GM18519 (cell line): Measurements from ENCODE around the gene ARL3.
"Not testable (repeated sequence)": the region's sequence is repeated elsewhere in the genome, so short reads cannot be mapped to it uniquely, and the experiment has no call there.

ENCODE experiments used
- ATAC-seq: cut with Tn5 transposase; IDR thresholded peaks from one replicate; pipeline ENCODE4 v1.9.1; 2021; ENCODE audit warnings: mild to moderate bottlenecking, moderate library complexity; ENCODE audit not compliant: unreplicated experiment, low FRiP score

Gene ARL3

DNA sequence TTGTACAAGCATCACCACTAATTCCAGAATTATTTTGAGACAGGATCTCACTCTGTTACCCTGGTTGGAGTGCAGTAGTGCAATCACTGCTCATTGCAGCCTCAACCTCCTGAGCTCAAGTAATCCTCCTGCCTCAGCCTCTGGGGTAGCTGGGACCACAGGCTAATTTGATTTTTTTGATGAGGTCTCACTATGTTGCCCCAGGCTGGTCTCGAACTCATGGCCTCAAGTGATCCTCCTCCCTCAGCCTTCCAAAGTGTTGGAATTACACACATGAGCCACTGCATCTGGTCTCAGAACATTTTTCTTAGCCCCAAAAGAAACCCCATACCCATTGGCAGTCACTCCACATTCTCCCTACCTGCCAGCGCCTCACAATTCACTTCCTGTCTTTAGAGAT, 26.0 kb upstream of the ARL3 start:
- no peak for ATAC-seq

DNA sequence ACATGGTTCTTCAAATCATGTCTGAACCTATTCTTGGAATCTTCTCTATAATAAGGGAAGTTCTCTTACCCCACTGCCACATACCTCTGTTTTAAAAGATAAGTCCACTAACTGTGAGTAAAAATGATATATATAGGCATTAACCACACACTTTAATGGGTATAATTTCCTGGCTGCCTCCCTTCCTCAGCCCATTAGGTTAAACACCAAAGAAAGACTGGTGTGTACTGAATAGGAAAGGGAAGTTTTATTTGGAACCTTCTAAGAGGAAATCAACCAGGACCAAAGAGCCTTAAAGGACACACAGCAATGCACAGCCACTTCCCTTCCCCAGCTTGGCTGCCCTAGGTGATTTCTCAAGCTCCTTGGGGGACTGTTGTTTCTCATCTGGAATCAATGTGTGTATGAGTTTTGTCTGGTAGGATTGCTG, 24.5 kb upstream of the ARL3 start:
- no peak for ATAC-seq

DNA sequence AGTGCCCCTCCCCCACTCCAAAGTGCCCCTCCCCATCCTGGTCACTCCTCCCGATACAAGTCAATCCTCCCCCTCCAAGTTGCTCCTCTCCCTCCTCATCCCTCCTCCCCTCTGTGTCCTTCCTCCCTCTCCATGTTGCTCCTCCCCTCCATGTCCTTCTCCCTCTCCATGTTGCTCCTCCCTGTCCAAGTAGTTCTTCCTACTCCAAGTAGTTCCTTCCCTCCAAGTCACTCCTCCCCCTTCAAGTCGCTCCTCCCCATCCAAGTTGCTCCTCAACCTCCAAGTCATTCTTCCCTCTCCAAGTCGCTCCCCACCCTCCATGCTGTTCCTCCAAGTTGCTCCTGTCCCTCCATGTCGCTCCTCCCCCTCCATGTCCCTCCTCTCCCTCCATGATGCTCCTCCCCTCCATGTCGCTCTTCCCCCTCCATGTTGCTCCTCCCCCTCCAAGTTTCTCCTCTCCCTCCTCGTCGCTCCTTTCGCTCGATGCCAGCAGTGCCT, 20.9 kb upstream of the ARL3 start:
- ATAC-seq: no peak

DNA sequence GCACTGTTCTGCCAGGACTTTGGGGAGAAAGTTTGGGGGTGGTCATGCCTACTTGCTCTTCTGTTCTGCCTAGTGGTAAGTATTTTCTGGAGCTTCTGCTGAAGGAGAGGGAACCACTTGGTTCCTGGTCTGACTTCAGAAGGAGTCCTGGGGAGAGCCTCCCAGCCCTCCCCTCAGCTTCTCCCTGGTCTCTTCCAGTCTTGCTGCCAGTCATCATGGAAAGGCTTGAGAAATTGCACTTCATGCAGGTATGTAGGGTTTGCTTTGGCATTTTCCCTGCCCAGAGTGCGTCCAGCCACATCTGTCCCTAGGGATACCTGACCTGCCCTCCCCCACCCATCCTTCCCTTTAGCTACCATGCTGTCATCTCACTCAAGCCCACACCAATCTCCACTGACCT, 18.5 kb upstream of the ARL3 start:
- no peak for ATAC-seq

DNA sequence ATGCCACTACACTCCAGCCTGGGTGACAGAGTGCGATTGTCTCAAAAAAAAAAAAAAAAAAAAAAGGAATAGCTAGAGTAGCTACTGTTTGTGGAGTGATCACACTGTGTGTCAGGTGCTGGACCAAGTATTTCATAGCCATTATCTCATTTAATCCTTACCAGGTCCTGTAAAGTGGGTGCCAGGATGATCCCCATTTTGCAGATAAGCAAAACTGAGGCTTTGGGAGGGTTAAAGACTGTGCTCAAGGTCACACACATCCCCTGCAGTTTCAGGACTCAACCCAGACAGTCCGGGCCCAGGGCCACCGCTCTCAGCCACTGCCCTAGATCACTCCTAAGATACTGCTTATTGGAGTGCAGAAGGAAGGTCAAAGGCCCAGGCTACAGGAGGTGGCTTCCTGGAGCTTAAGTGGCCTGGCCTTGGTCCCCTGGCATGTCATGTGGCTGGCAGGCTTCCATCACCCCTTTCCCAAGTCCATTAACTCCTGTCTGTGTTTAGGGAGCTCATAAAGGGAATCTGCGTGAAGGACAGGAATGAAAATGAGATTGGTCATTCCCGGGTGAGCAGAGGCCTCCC, 17.1 kb upstream of the ARL3 start:
- ATAC-seq: no peak

DNA sequence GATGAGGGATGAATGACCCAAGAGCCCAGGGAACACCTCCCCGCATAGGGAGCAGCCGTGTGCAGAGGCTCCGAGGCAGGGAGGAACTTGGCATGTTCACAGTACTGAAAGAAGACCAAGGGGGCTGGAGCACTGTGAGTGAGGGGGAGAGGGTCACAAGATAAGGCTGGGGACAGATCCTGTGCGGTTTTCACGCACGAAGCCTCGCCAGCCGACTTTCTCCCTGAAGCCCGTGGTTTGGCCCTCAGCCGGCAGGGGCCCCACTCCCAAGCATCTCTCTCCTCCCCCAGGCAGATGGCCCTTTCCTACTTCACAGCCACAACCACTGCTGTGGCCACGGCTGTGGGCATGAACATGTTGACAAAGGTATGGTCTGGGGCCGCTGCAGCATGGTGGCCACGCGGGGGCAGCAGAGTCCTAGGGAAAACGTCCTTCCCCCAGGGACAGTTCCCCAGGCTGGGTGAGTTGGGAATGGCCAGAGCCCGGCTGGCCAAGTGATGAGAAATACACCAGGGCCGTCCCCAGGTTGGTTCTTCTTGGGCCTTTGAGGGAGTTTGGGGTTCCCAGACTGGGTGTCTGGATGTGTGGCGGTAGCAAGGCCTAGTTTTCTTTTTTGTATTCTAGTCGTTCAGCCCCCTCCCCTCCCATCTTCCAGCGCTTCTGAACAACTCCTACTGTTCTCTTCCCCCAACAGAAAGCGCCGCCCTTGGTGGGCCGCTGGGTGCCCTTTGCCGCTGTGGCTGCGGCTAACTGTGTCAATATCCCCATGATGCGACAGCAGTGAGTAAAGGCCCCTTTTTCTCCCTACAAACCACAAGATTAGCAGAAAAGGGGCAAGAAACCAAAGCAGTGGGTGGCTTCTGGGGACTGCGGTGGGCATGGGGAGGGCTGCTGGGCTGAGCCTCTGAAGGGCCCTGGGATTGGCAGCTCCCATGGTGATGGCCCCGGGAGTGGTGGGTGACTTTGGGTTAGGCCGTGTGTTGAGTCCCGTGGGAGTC, 15.1 kb upstream of the ARL3 start:
- ATAC-seq: no peak

DNA sequence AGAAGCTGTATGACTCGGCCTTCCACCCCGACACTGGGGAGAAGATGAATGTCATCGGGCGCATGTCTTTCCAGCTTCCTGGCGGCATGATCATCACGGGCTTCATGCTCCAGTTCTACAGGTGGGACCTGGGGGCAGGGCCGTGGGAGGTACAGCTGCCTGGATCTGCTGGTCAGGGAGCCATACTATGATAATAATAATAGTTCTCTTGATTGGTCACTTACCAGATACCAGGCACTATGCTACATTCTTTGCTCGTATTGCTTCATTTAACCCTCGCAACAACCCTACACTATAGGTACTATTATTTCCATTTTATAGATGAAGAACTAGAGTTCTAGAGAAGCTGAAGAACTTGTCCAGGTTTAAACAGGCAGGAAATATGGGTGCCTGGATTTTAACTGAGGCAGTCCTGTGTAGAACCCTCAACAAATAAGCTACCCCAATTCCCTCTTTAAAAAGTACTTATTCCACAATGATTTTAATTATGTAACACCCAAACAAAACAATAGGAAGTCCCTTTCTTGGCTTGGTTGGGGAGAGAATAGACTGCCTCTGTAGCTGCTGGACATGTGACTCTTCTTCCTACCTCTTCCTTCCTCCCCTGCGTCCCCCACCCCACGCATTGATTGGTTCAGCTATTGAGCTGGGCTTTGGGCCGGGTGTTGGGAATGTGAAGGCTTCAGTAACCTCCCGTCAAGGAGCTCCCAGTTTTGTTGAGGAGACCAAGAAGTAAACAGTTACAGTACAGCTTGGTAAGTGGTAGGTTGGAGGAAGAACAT, 13.0 kb upstream of the ARL3 start:
- ATAC-seq: no peak

DNA sequence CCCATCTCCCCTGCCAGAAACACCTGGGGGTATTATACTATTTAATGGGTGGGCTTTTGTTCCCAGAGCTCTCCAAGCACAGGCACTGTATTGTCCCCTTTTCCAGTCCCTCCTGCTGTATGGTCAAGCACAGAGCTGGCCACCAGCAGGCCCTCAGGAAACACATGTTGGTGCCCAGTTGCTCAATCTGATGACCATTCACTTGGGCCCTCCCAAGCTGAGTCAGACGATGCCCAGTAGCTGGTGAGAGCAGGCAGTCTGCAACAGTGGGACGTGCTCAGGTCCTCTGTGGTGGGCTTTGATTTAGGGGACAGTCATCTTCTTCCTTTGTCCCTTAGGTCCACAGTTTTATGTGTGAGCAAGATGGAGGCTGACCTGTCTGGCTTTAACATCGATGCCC, 12.1 kb upstream of the ARL3 start:
- ATAC-seq: no peak

DNA sequence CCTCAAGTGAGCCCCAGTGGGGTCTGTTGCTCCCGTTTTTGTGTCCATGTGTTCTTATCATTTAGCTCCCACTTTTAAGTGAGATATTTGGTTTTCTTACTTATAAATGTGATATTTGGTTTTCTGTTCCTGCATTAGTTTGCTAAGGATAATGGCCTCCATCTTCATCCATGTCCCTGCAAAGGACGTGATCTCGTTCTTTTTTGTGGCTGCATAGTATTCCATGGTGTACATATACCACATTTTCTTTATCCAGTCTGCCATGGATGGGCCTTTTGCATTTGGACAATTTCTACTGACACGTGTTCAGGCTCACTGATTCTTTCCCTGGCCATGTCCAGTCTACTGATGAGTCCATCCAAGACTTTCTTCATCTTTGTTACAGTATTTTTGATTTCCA, 9.8 kb upstream of the ARL3 start:
- no peak for ATAC-seq

DNA sequence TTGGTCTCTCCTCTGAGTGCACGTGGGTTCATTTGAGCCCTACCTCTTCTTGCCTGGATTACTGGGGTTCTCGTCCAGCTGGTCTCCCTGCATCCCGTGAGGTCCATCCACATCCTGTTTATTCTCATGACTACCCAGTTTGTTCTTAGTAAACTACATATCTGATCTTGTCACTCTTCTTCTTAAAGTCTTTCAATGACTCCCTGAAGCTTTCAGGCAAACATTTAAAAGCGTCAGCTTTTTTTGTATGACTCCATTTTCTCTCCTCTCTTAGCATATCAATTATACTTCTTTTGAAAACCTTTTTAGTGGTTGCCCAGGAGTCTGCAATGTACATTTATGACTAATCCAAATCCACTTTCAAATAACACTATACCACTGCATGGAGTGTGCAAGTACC, 7.8 kb upstream of the ARL3 start:
- ATAC-seq: no peak

DNA sequence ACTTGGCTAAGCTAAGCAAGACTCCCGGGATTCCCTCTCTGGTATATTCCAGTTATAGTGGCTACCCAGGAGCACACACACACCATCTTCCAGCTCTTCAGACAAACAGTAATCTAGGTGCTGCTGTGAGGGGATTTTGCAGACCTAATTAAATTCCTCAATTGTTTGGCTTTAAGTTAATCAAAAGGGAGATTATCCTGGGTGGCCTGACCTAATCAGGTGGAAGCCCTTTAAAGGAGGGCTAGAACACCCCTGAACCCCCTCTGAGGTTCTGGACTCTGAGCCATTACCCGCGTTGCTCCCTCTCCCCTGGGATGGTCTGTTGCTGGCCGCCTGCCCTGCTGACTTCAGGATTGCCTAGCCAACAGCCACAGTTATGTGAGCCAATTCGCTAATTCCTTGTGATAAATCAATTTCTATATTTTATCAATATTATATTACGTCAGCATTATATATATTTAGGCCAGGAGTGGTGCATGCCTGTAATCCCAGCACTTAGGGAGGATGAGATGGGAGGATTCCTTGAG, 6.6 kb upstream of the ARL3 start:
- ATAC-seq: no peak

DNA sequence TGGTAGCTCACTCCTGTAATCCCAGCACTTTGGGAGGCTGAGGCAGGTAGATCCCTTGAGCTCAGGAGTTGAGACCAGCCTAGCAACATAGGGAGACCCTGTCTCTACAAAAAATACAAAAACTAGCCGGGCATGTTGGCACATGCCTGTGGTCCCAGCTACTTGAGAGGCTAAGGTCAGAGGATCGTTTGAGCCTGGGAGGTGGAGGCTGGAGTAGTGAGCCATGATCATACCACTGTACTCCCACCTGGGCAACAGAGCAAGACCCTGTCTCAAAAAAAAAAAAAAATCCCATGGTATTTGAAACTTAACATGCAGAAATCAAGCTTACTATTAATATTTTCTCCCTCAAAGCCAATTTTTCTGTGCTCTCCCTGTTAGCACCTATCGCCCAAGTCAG, 6.1 kb upstream of the ARL3 start:
- ATAC-seq: no peak

DNA sequence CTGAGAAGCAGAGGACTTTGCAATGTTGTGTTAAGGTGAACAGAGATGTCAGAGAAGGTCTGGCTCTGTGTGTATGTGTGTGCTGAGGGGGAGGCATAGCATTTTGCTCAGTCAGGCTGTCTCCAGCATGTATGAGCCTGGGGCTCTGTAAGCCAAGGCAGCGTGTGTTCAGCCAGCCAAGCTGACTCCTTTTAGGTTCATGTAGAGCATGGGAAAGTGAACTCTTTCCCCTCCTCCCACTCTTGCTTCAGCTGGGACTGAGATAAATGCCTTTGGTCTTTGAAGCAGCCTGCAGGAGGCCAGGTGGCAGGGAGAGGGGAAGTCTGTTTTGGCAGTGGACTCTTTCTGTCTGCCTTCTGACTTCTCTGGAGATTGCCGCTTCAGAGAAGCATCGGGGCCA, 4.0 kb upstream of the ARL3 start:
- ATAC-seq: no peak

DNA sequence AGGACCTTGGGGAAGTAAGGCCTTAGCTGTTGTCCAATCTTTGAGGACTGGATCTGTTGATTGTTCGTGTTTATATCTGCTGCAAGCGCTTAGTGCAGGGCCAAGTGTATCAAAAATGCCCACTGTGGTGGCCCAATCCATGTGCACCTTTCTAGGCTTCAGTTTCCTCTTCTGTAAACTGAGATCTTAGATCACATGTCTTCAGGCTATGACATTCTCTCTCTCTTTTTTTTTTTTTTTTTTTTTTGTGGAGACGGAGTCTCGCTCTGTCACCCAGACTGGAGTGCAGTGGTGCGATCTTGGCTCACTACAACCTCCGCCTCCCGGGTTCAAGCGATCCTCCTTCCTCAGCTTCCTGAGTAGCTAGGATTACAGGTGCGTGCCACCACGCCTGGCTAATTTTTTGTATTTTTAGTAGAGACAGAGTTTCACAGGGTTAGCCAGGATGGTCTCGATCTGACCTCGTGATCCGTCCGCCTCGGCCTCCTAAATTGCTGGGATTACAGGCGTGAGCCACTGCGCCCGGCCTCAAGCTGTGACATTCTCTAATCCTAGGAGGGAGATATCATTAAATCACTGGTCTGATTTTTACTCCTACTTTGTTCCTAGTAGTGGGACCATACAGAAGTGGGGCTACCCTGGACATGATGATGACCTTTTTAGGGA, 2.8 kb upstream of the ARL3 start:
- not testable (repeated sequence) for ATAC-seq

DNA sequence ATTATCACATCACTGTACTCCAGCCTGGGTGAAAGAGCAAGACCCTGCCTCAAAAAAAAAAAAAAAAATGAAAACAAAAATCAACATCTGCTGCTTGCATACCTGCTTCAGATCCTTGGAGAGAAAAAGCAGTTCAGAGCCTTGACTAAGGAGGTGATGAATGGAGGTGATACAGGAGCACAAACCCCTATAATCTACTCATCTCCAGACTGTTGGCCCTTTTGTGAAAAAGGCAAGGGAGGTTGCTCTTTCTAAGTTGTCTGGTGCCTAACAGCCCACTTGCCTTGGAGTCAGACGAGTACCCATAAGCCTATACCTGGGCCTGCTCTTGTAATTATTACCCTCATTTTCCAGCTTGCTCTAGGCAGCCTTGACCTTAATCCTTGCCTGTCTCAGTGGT, 1.7 kb upstream of the ARL3 start:
- no peak for ATAC-seq

DNA sequence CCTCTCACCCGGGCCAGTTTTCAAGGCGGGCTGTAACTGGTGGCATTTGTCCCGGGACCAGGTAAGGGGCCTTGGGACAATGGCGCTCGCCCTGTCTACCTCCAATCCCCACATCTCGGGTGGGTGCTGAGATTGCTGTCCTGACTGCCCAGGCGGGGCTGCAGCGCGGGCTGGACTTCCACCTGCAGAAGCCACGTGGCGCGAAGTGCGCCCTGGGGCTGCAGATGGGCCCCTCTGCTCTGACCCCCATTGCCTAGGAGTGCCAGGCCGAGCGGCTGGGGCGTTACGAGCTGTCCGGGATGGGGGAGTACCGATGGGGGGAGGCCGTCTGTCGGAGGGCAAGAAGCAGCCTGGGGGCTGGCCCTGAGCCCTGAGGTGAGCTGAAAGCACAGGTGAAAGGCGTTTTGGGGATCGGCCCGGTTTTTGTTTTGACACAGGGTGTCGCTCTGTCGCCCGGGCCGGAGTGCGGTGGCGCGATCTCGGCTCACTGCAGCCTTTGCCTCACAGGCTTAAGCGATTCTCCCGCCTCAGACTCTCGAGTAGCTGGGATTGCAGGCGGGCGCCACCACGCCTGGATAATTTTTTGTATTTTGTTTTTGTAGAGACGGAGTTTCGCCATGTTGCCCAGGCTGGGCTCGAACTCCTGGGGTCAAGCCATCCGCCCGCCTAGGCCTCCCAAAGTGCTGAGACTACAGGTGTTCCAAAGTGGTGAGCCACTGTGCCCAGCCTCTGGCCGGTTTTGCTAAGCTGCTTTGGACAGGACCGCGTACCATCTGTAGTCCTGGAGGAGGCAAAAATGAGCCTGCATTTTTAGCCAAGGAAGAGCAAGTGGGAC, 641 bp upstream of the ARL3 start, which contains the start of gene SFXN2:
TSS of gene SFXN2 (plus strand) at position 16 of the 835 bp plus-strand sequence. CDS start 12,001 bp downstream, outside the sequence.
- no peak for ATAC-seq

DNA sequence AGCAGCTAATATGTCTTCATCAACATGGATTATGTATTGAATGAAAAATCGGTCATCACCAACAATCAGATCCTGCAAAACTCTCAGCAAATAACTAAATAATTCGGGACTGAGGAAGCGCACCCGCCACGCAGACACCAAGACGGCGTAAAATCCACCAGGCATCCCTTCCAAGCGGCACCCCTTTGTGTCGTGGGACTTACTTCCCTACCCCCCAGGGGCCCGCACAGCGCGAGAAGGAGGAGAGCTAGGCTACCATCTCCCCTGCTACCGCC, 721 bp downstream of the ARL3 start:
- ATAC-seq: no peak

DNA sequence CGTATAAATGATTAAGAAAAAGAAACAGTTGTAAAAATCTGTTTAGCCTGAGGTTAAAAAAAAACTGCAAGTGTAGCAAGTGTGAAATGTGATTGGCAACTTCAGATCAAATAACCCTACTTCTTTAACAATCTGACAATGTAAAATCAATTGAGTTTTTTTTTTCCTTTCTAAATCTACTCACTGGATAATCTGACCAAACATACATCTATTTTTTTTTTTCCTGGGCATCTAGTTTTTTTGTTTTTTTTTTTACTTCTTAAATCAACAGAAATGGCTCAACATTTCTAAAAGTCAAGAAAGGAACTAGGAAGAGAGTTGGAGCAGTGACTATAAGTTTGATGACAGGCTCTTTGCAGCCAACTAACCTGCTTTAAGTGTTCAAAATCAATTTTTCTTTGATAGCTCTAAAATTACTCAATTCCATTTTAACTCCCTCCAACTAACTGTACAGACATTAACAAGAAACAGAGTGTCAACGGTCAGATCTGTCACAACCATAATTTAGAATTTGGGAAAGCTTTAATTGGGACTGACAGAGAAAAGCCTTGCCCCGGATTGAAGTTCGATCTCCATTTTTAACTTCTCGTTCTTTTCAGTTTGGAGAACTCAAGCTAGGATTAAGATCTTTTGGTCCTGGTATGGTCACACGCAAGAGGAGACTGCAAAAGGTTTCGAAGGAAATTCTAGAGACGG, 1.2 kb downstream of the ARL3 start:
- ATAC-seq: no peak

DNA sequence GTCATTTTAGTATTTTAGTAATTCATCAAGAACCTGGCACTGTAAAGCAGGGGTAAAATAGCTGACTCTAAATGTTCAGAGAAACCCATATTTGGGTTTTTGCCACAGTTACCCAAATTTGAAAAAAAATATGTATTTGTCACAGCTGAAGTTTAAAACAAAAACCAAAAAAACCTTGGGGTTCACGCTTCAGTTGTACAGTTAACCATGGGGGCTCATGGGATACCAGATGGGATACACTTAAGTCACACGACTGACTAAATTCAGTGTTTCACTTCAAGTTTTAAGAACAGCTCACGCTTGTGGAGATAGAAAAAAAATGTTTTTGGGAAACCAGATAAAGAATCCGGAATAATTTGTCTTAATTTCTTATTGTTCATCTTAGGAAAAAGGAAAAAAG, 2.1 kb downstream of the ARL3 start:
- no peak for ATAC-seq
